Putamen (tissue), 1 donor: Measurements from ENCODE around the gene RGL2.
"Not testable (repeated sequence)": the region's sequence is repeated elsewhere in the genome, so short reads cannot be mapped to it uniquely, and the experiment has no call there.

ENCODE experiments used
- DNase-seq: peaks from one replicate; pipeline ENCODE4 v3.0.0-alpha.2; 2016; ENCODE audit warnings: low spot score

RGL2 gene

GRCh38 chr6:33273129-33273923 lies 25.4 kb downstream of the RGL2 start:
- no peak for DNase-seq

GRCh38 chr6:33272275-33273128 lies 26.2 kb downstream of the RGL2 start:
- no peak for DNase-seq

- DNase-seq = peak; percentile 99
These were observed 27.1 kb downstream of the RGL2 start, which contains the start of the genes RPS18 and VPS52 for GRCh38 chr6:33271468-33272274. RPS18 (plus strand) TSS chr6:33272075; CDS start chr6:33272120, 45 bp downstream. VPS52 (minus strand) TSS chr6:33271876; CDS start chr6:33271675, 201 bp downstream.

- no peak for DNase-seq
These were observed 27.6 kb downstream of the RGL2 start for GRCh38 chr6:33271117-33271467.

GRCh38 chr6:33264015-33264414 lies 34.7 kb downstream of the RGL2 start:
- DNase-seq = no peak

GRCh38 chr6:33262490-33262889 lies 36.3 kb downstream of the RGL2 start:
- not testable (repeated sequence) for DNase-seq

GRCh38 chr6:33259032-33259431 lies 39.7 kb downstream of the RGL2 start:
- DNase-seq = no peak

GRCh38 chr6:33254591-33254990 lies 44.2 kb downstream of the RGL2 start:
- no peak for DNase-seq

- no peak for DNase-seq
These were observed 46.0 kb downstream of the RGL2 start for GRCh38 chr6:33252759-33253158.

GRCh38 chr6:33251395-33252012 lies 47.2 kb downstream of the RGL2 start:
- DNase-seq = no peak

GRCh38 chr6:33250731-33251130 lies 48.0 kb downstream of the RGL2 start:
- DNase-seq = no peak

GRCh38 chr6:33249732-33250630 lies 48.8 kb downstream of the RGL2 start:
- DNase-seq = no peak

- DNase-seq = peak; percentile 99
These were observed 49.6 kb downstream of the RGL2 start for GRCh38 chr6:33248932-33249731.

GRCh38 chr6:33248643-33248931 lies 50.2 kb downstream of the RGL2 start:
- DNase-seq = no peak

GRCh38 chr6:33247977-33248642 lies 50.6 kb downstream of the RGL2 start:
- DNase-seq = peak; percentile 84

GRCh38 chr6:33243476-33243875 lies 55.3 kb downstream of the RGL2 start:
- no peak for DNase-seq

- DNase-seq = no peak
These were observed 56.8 kb downstream of the RGL2 start for GRCh38 chr6:33241968-33242367.
